Measurements from ENCODE around the gene IFITM1. TPM values are rescaled to one million over a fixed set of nuclear protein-coding genes. Genes with fewer than 3 reads are reported as not detected.
A peak's percentile ranks its signal among the peaks of the same experiment; 100 is the strongest.
"Not testable (repeated sequence)": the region's sequence is repeated elsewhere in the genome, so short reads cannot be mapped to it uniquely, and the experiment has no call there.

IFITM1 gene
- total RNA-seq, 4 donors from 2014 or later = 47.8 to 103 (median 80.5) TPM

- in situ Hi-C loops (cut with MboI; ENCODE audit: low sequenced_read_pairs in 4 of 4) (no loop called here), intact Hi-C loops (cut with DNase I; ENCODE audit: low total_unique reads) (no loop called here)
- Histone ChIP-seq H3K27me3 (peaks cover 0 to 2% (median 0%) of the 10 kb centered on the region in 3 donors), H3K4me1 (peaks cover under 1 to 10% of the 10 kb centered on the region in 2 donors), H3K27ac (peak overlapping the region in 1 of 4 donors; percentile 53), H3K9me3 (no peaks in the 10 kb centered on the region), H3K36me3 (no peaks in the 10 kb centered on the region), H3K4me3 (no peak overlapping the region)
- no peak for TF ChIP-seq POLR2A (IDR thresholded peaks at IDR 0.05)
- TF ChIP-seq CTCF (IDR thresholded peaks at IDR 0.05 in 4 of 5, conservative IDR thresholded peaks at IDR 0.05 in 1 of 5) = no peak
- ATAC-seq (no peak), DNase-seq (no peak)
Measured at GRCh38 chr11:340539-341512, 27.0 kb downstream of the IFITM1 start.

- DNase-seq (no peak), ATAC-seq (peak; percentile 24 to 33)
- no peak for TF ChIP-seq POLR2A (IDR thresholded peaks at IDR 0.05)
- TF ChIP-seq CTCF (IDR thresholded peaks at IDR 0.05 in 4 of 5, conservative IDR thresholded peaks at IDR 0.05 in 1 of 5) = no peak
Measured at GRCh38 chr11:342328-342727, 28.5 kb downstream of the IFITM1 start.

GRCh38 chr11:344836-345578 lies 31.2 kb downstream of the IFITM1 start:
- ATAC-seq (no peak), DNase-seq (no peak)
- Histone ChIP-seq H3K36me3 (no peaks in the 10 kb centered on the region), H3K9me3 (no peaks in the 10 kb centered on the region), H3K27ac (no peak overlapping the region), H3K27me3 (no peaks in the 10 kb centered on the region), H3K4me1 (no peaks in the 10 kb centered on the region), H3K4me3 (no peak overlapping the region)
- in situ Hi-C loops (cut with MboI; ENCODE audit: low sequenced_read_pairs in 4 of 4) = no loop called here
- intact Hi-C loops (cut with DNase I; ENCODE audit: low total_unique reads) = no loop called here
- TF ChIP-seq CTCF (IDR thresholded peaks at IDR 0.05 in 4 of 5, conservative IDR thresholded peaks at IDR 0.05 in 1 of 5) (no peak), POLR2A (IDR thresholded peaks at IDR 0.05) (no peak)

More at GRCh38 chr11:342328-342727, 28.5 kb downstream of the IFITM1 start:
- in situ Hi-C loops (cut with MboI; ENCODE audit: low sequenced_read_pairs in 4 of 4) = no loop called here
- Histone ChIP-seq H3K4me1 (no peaks in the 10 kb centered on the region), H3K27me3 (peaks cover 0 to 2% (median 0%) of the 10 kb centered on the region in 3 donors), H3K27ac (peak overlapping the region; percentile 27 to 57 (median 41)), H3K4me3 (no peak overlapping the region), H3K36me3 (no peaks in the 10 kb centered on the region), H3K9me3 (no peaks in the 10 kb centered on the region)
- intact Hi-C loops (cut with DNase I; ENCODE audit: low total_unique reads) = no loop called here

- Histone ChIP-seq H3K9me3 (no peaks in the 10 kb centered on the region), H3K36me3 (no peaks in the 10 kb centered on the region), H3K4me1 (no peaks in the 10 kb centered on the region), H3K27me3 (no peaks in the 10 kb centered on the region), H3K4me3 (no peak overlapping the region), H3K27ac (no peak overlapping the region)
- ATAC-seq (no peak), DNase-seq (no peak)
- TF ChIP-seq POLR2A (IDR thresholded peaks at IDR 0.05) (no peak), CTCF (IDR thresholded peaks at IDR 0.05 in 4 of 5, conservative IDR thresholded peaks at IDR 0.05 in 1 of 5) (no peak)
- intact Hi-C loops (cut with DNase I; ENCODE audit: low total_unique reads) (no loop called here), in situ Hi-C loops (cut with MboI; ENCODE audit: low sequenced_read_pairs in 4 of 4) (no loop called here)
Measured at GRCh38 chr11:346529-346928, 32.7 kb downstream of the IFITM1 start.

GRCh38 chr11:349270-349954 lies 35.6 kb downstream of the IFITM1 start:
- intact Hi-C loops (cut with DNase I; ENCODE audit: low total_unique reads); H3K27me3 ChIP-seq; H3K9me3 ChIP-seq; DNase-seq; H3K36me3 ChIP-seq; in situ Hi-C loops (cut with MboI; ENCODE audit: low sequenced_read_pairs in 4 of 4); H3K27ac ChIP-seq; H3K4me3 ChIP-seq; ATAC-seq: not testable (repeated sequence)
- peaks cover 16 to 22% of the 10 kb centered on the region in 2 donors for H3K4me1 ChIP-seq

GRCh38 chr11:350033-350722 lies 36.3 kb downstream of the IFITM1 start:
- H3K27me3 ChIP-seq, H3K4me3 ChIP-seq, DNase-seq, H3K9me3 ChIP-seq, H3K36me3 ChIP-seq, ATAC-seq: not testable (repeated sequence)
- in situ Hi-C loops (cut with MboI; ENCODE audit: low sequenced_read_pairs in 4 of 4) = loop anchor here in 2 of 4 donors (5.0 to 10.0 kb wide), 2 partner anchors 38 to 45 kb away; partner anchors contain the start of genes IFITM1 (in 1 of the 2) and IFITM2 (in 1 of the 2)
- Histone ChIP-seq H3K4me1 (peaks cover 17 to 23% of the 10 kb centered on the region in 2 donors), H3K27ac (peak overlapping the region in 2 of 4 donors; percentile 5 to 26)
- intact Hi-C loops (cut with DNase I; ENCODE audit: low total_unique reads) = loop anchor here (5.0 to 10.0 kb wide), 2 partner anchors 95 to 143 kb away; partner anchors contain the start of genes BET1L and RIC8A

Data from gastrocnemius medialis (tissue), 4 donors.